A673 (cell line): Measurements from ENCODE around the gene LCLAT1. TPM values are rescaled to one million over a fixed set of nuclear protein-coding genes. Genes with fewer than 3 reads are reported as not detected.

Source experiments
- BruUV-seq: library from RNA; stranded (reverse); fragments of 400-500 nt; replicated peaks from 2 replicates; lab custom pipeline; 2021; lab: Mats Ljungman, UMichigan
- CTCF ChIA-PET: fragments of 300-600 bp; sonication (Branson Sonifier 250); formaldehyde crosslinking; loops from one replicate; lab custom pipeline; 2022; ENCODE audit warnings: antibody characterized with exemption; lab: Charles Lee
- POLR2A ChIA-PET: fragments of 300-600 bp; sonication (Branson Sonifier 250); formaldehyde crosslinking; loops from one replicate; lab custom pipeline; 2022; ENCODE audit warnings: antibody characterized with exemption; ENCODE audit not compliant: low non-redundant PET; lab: Charles Lee
- DNase-seq: peaks from one replicate; pipeline ENCODE4 v3.0.0-alpha.2; 2015; ENCODE audit warnings: low spot score
- H3K27ac ChIP-seq: fragments of 200-600 bp; sonication (generic); 2 replicates; pipeline ENCODE4 v1.5.1; 2016; ENCODE audit warnings: mixed run types, low read depth, mild to moderate bottlenecking, mixed read lengths, antibody characterized with exemption, low read length; ENCODE audit not compliant: poor library complexity, severe bottlenecking
- H3K27me3 ChIP-seq: fragments of 200-600 bp; sonication (generic); replicated peaks from 2 replicates; pipeline ENCODE4 v1.6.1; 2017; ENCODE audit warnings: mixed run types, low read depth, mild to moderate bottlenecking, mixed read lengths, antibody characterized with exemption, low read length; ENCODE audit not compliant: insufficient read depth, poor library complexity
- H3K36me3 ChIP-seq: fragments of 200-600 bp; sonication (generic); 2 replicates; pipeline ENCODE4 v1.6.1; 2016; ENCODE audit warnings: mixed run types, mild to moderate bottlenecking, mixed read lengths, antibody characterized with exemption, low read length; ENCODE audit not compliant: insufficient read depth, poor library complexity, severe bottlenecking
- H3K4me1 ChIP-seq: fragments of 200-600 bp; sonication (generic); 2 replicates; pipeline ENCODE4 v1.6.1; 2017; ENCODE audit warnings: mixed run types, mild to moderate bottlenecking, mixed read lengths, antibody characterized with exemption, low read length; ENCODE audit not compliant: insufficient read depth, poor library complexity, severe bottlenecking
- H3K4me3 ChIP-seq: fragments of 200-600 bp; sonication (generic); 2 replicates; pipeline ENCODE4 v1.5.1; 2016; ENCODE audit warnings: low read depth, mixed run types, mild to moderate bottlenecking, mixed read lengths, low read length; ENCODE audit not compliant: poor library complexity, severe bottlenecking
- H3K9me3 ChIP-seq: fragments of 200-600 bp; sonication (generic); 2 replicates; pipeline ENCODE4 v1.6.1; 2016; ENCODE audit warnings: mixed run types, low read depth, mild to moderate bottlenecking, mixed read lengths, antibody characterized with exemption, low read length; ENCODE audit not compliant: poor library complexity, severe bottlenecking
- CTCF ChIP-seq: fragments of 300-800, 200-600 bp; sonication (generic); conservative IDR thresholded peaks from 2 replicates; pipeline ENCODE4 v1.5.1; 2017; ENCODE audit warnings: low read depth, mild to moderate bottlenecking, antibody characterized with exemption, low read length, moderate library complexity, mixed read lengths
- EZH2 ChIP-seq: fragments of 200-600 bp; sonication (generic); IDR thresholded peaks from 2 replicates; pipeline ENCODE4 v1.6.1; 2017; ENCODE audit warnings: borderline replicate concordance, low read depth, mild to moderate bottlenecking, mixed read lengths, antibody characterized with exemption, low read length; ENCODE audit not compliant: poor library complexity, severe bottlenecking
- intact Hi-C: fragments of 100-400 bp; cut with micrococcal nuclease; formaldehyde crosslinking; loops from one replicate; pipeline ENCODE4 v1.10.0; 2022; ENCODE audit not compliant: unreplicated experiment
- total RNA-seq: library from RNA; stranded (reverse); gene quantifications from 2 replicates; pipeline ENCODE4 v1.2.3, GENCODE V29; 2021

LCLAT1 gene
- total RNA-seq, 1 experiment from 2014 or later = 35.3 TPM

GRCh38 chr2:30622452-30622851 is 175.4 kb downstream of the LCLAT1 start:
- POLR2A ChIA-PET = no interaction called here
- Histone ChIP-seq H3K9me3 (no peaks in the 10 kb centered on the region), H3K4me3 (no peak overlapping the region), H3K4me1 (no peaks in the 10 kb centered on the region), H3K27ac (no peak overlapping the region), H3K27me3 (no peaks in the 10 kb centered on the region), H3K36me3 (no peaks in the 10 kb centered on the region)
- intact Hi-C loops = no loop called here
- CTCF ChIA-PET = interaction anchor here (0.6 kb wide), 1 partner anchor 382 kb away, joined by 3 read pairs; no protein-coding TSS in a partner anchor
- no peak for TF ChIP-seq CTCF
- TF ChIP-seq EZH2 = no peak
- no TSS peak for BruUV-seq
- DNase-seq = no peak

DNA sequence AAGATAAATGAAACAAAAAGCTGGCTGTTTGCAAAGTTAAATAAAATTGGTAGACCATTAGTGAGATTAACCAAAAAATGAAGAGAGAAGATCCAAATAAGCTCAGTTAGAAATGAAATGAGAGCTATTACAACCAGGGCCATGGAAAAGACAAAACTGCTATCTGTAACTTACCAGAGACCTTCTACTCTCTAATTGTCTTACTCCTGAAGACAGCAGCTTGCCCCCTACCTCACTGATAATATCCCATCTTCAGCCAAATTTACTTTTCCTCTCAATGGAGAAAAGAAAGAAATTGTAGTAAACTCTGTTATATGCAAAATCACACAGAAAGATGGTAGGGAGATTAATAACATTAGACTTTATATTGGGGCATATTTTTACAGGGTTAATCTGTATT is 178.2 kb downstream of the LCLAT1 start:
- H3K9me3 ChIP-seq = no peaks in the 10 kb centered on the region
- no peak overlapping the region for H3K4me3 ChIP-seq
- H3K36me3 ChIP-seq = no peaks in the 10 kb centered on the region
- intact Hi-C loops = no loop called here
- TF ChIP-seq CTCF (no peak), EZH2 (no peak)
- BruUV-seq = no TSS peak
- DNase-seq = no peak
- H3K27me3 ChIP-seq = no peaks in the 10 kb centered on the region
- H3K27ac ChIP-seq = no peak overlapping the region
- CTCF ChIA-PET = no interaction called here
- POLR2A ChIA-PET = no interaction called here
- no peaks in the 10 kb centered on the region for H3K4me1 ChIP-seq

DNA sequence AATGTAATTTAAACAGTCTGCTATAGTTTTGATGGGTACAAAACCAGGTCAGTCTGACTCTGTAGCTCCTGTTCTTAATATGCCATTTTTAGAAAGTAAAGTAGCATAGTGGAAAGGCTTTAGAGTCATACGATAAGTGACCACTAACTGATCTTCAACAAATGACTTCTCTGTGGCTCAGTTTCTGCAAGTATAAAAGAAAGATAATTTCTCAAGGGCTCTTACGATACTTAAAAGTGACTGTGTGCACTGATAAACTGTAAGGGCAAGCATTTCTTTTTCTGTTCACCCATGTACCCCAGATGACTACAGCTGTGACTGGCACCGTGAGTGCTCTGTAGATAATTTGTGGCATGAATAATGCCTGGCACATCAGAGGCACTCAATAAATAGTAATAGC is 178.7 kb downstream of the LCLAT1 start:
- Histone ChIP-seq H3K27ac (no peak overlapping the region), H3K4me3 (no peak overlapping the region), H3K36me3 (no peaks in the 10 kb centered on the region), H3K4me1 (no peaks in the 10 kb centered on the region), H3K9me3 (no peaks in the 10 kb centered on the region), H3K27me3 (no peaks in the 10 kb centered on the region)
- DNase-seq = no peak
- POLR2A ChIA-PET = no interaction called here
- no TSS peak for BruUV-seq
- CTCF ChIA-PET = no interaction called here
- intact Hi-C loops = no loop called here
- no peak for TF ChIP-seq EZH2
- no peak for TF ChIP-seq CTCF
